K562 treated with DMSO at 1 percent for 48 hours (cell line): ENCODE results near the gene MYO1B. TPM values are rescaled to one million over a fixed set of nuclear protein-coding genes. Genes with fewer than 3 reads are reported as not detected.

Source experiments
- total RNA-seq: library from RNA; unstranded; fragments of 300-600 nt; gene quantifications from 2 replicates; pipeline ENCODE4 v1.2.3, GENCODE V29; 2022; ENCODE audit warnings: low replicate concordance; ENCODE audit errors: extremely low read depth

MYO1B gene
- not detected in 2 replicates for total RNA-seq

DNA sequence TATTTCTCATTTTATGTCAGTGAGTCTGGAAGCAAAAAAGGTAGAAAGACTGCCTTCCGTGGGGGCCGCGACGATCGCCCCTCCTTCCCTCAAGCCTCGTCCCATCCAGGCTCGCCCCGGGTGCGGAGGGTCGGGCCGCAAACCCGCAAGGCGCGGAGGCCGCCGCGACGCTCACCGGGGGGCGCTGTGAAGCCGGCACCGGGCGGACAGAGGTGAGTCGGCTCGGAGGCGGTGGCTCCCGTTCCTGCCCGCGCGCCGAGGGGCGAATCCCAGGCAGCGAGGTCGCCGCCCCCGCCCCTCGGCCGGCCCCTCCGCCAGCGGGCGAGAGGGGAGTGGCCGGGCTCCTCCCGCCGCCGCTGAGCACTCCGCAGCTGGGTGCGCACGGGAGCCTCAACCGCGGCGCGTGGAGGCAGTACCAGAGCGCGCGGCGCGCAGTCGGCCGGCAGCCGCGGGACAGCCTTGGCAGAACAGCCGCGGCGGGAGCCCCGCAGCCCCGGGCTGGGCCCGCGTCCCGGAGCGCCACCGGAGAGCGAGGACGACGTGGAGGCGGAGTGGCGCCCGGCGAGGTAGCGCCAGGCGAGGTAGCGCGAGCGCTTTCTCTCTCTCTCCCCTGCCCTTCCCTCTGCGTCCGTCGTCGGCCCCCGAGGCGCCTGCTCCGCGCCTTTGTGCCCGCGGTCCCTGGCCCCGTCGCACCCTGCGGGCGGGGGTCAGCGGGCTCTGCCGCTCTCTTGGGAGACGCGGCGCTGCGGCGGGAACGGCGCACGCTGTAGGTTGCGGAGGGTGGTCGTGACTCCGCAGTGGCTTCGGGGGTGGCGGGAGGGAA is at the start of gene MYO1B:
Gene MYO1B (plus strand): TSS at position 359 of the 823 bp plus-strand sequence. CDS start 31,492 bp downstream, outside the sequence.

Other genes with a start within 250 kb of the MYO1B start
- gene STAT1, start 231.2 kb upstream of the MYO1B start, total RNA-seq, result not detected in 2 replicates
- not detected in 2 replicates for gene STAT4, start 94.4 kb upstream of the MYO1B start, total RNA-seq